Limb (tissue), 2 donors: Measurements from ENCODE around the gene RGS7.
"Not testable (repeated sequence)": the region's sequence is repeated elsewhere in the genome, so short reads cannot be mapped to it uniquely, and the experiment has no call there.

Source experiments
- DNase-seq, 2 donors: peaks; one replicate each; pipeline ENCODE4 v3.0.0-alpha.2; 2016; ENCODE audit errors: extremely low spot score in 2 of 2

The RGS7 gene

GRCh38 chr1:241215203-241215602, 141.8 kb downstream of the RGS7 start:
- DNase-seq = no peak

GRCh38 chr1:241213139-241213538, 143.9 kb downstream of the RGS7 start:
- DNase-seq = no peak

- no peak for DNase-seq
Observed at GRCh38 chr1:241212628-241213027, 144.4 kb downstream of the RGS7 start.

- DNase-seq = no peak
Observed at GRCh38 chr1:241208910-241209379, 148.1 kb downstream of the RGS7 start.

GRCh38 chr1:241203817-241204216, 153.2 kb downstream of the RGS7 start:
- no peak for DNase-seq

GRCh38 chr1:241202401-241202800, 154.6 kb downstream of the RGS7 start:
- no peak for DNase-seq

- no peak for DNase-seq
Observed at GRCh38 chr1:241186716-241187115, 170.3 kb downstream of the RGS7 start.

- DNase-seq = no peak
Observed at GRCh38 chr1:241181971-241182370, 175.0 kb downstream of the RGS7 start.

GRCh38 chr1:241181471-241181870, 175.5 kb downstream of the RGS7 start:
- DNase-seq = no peak

- no peak for DNase-seq
Observed at GRCh38 chr1:241180569-241180968, 176.4 kb downstream of the RGS7 start.

GRCh38 chr1:241177660-241178059, 179.3 kb downstream of the RGS7 start:
- DNase-seq = no peak

- no peak for DNase-seq
Observed at GRCh38 chr1:241172486-241172885, 184.5 kb downstream of the RGS7 start.

GRCh38 chr1:241171991-241172390, 185.0 kb downstream of the RGS7 start:
- peak in 1 of 2 donors; percentile 3 for DNase-seq

- DNase-seq = no peak
Observed at GRCh38 chr1:241167121-241167630, 189.8 kb downstream of the RGS7 start.

- DNase-seq = no peak
Observed at GRCh38 chr1:241166625-241167024, 190.4 kb downstream of the RGS7 start.

GRCh38 chr1:241165256-241165655, 191.7 kb downstream of the RGS7 start:
- not testable (repeated sequence) for DNase-seq

GRCh38 chr1:241163363-241163762, 193.6 kb downstream of the RGS7 start:
- DNase-seq = no peak

GRCh38 chr1:241161188-241161689, 195.8 kb downstream of the RGS7 start:
- no peak for DNase-seq

GRCh38 chr1:241157435-241157834, 199.6 kb downstream of the RGS7 start:
- no peak for DNase-seq

- DNase-seq = no peak
Observed at GRCh38 chr1:241156231-241156965, 200.6 kb downstream of the RGS7 start.

- DNase-seq = no peak
Observed at GRCh38 chr1:241145881-241146280, 211.1 kb downstream of the RGS7 start.

- DNase-seq = no peak
Observed at GRCh38 chr1:241143765-241144442, 213.1 kb downstream of the RGS7 start.

- no peak for DNase-seq
Observed at GRCh38 chr1:241142493-241142892, 214.5 kb downstream of the RGS7 start.
